ENCODE results near the gene BACH1.

Gene BACH1

DNA sequence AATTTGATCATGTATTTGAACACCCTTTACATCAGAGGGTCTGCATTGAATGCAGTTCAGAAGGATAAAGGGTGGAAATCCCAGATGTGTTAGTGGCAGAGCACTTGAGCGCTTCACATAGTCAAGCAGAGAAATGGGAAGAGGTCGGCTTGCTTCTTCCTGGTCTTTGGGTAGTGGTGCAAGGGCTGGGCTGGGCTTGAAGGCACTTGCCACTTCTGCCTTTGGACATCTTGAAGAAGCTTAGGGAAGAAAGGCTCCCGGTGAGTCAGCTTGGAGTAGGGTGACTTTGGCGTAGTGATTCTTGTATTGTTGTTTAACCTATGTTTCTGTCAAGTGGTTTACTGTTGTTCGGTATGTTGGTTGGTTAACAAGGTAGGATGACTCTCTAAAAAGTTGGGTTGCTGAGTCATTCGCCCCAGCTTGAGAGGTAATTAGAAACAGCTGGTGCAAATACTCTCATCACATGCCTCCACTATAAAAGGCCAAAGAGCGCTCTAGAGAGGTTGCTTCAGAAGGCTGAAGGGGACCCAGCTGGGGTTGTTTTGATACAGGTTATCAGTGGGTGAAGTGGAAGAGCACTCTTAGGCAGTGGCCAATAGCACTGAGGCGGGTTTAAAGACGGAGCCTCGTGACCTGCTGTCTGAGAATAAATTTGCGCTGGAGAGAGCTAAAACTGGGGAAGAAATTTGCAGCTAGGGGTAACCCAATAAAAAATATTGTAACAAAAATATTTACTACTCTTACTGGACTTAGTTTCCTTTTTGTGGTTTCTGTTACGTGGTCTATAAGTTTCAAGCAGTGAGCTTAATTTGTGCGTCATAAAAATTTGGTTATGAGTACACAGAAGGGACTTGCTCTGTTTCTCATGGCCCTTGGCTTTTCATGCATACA lies 1.4 kb downstream of the BACH1 start:
- DNase-seq (ENCODE audit: low spot score in 2 of 2) (peak; percentile 66 to 76), ATAC-seq (ENCODE audit: low read depth) (peak; percentile 62)
- Mint-ChIP-seq H3K4me1 (peaks cover 46% of the 10 kb centered on the region), H3K27me3 (no peaks in the 10 kb centered on the region), H3K4me3 (peak overlapping the region; percentile 90), H3K9me3 (no peaks in the 10 kb centered on the region), H3K27ac (peak overlapping the region; percentile 98), H3K36me3 (no peaks in the 10 kb centered on the region)

GRCh38 chr21:29300807-29301138 lies 2.1 kb downstream of the BACH1 start:
- no peak for ATAC-seq (ENCODE audit: low read depth)
- Mint-ChIP-seq H3K27me3 (no peaks in the 10 kb centered on the region), H3K4me3 (peak overlapping the region; percentile 90), H3K9me3 (peaks cover under 1% of the 10 kb centered on the region), H3K4me1 (peaks cover 46% of the 10 kb centered on the region), H3K27ac (peak overlapping the region; percentile 98), H3K36me3 (peaks cover under 1% of the 10 kb centered on the region)
- no peak for DNase-seq (ENCODE audit: low spot score in 2 of 2)

DNA sequence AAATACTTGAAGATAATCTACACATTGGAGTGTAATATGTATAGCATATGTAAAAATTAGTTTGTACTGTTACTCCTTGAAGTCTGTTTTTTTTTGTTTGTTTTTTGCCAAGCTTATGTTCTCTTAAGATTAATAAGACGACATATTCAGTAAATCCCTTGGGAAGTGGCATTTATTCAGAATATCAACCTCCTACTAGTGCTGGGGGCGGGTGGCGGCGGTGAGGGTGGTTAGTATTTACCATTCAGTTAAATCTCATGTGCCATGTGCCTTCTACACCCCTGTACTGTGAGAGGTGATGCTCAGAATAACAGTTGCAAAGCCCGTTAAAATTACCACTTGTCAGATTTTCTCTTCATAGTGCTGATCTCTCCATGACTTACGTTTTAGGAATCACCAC lies 3.0 kb downstream of the BACH1 start:
- Mint-ChIP-seq H3K4me1 (peaks cover 52% of the 10 kb centered on the region), H3K4me3 (peak overlapping the region; percentile 21), H3K27ac (peak overlapping the region; percentile 98), H3K27me3 (no peaks in the 10 kb centered on the region), H3K36me3 (peaks cover 6% of the 10 kb centered on the region), H3K9me3 (peaks cover 3% of the 10 kb centered on the region)
- DNase-seq (ENCODE audit: low spot score in 2 of 2) (no peak), ATAC-seq (ENCODE audit: low read depth) (no peak)

- no peak for DNase-seq (ENCODE audit: low spot score in 2 of 2)
Measured at GRCh38 chr21:29302359-29302875, 3.7 kb downstream of the BACH1 start.

DNA sequence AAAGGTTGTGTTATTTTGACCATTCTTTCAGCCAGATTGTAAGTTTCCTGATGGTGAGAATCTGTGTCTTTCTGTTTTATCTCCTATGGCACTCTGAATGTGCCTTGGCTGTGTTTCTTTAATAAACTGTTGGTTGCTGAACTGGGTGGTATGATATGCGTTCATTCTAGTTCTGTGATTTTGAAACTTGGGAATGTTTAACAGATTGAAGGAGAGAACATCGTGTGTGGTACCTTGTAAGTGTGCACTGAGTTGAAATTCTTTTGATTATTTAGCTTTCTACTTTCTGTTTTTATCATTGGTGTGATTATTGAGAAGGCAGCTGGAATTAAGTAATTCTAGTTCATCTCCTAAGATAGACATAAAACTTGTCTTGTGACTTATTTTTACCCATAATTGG lies 4.6 kb downstream of the BACH1 start:
- Mint-ChIP-seq H3K9me3 (peaks cover 3% of the 10 kb centered on the region), H3K27me3 (no peaks in the 10 kb centered on the region), H3K4me1 (peaks cover 50% of the 10 kb centered on the region), H3K27ac (peak overlapping the region; percentile 98), H3K4me3 (no peak overlapping the region), H3K36me3 (peaks cover 6% of the 10 kb centered on the region)
- ATAC-seq (ENCODE audit: low read depth) = no peak
- no peak for DNase-seq (ENCODE audit: low spot score in 2 of 2)

More at GRCh38 chr21:29302359-29302875, 3.7 kb downstream of the BACH1 start:
- Mint-ChIP-seq H3K27me3 (no peaks in the 10 kb centered on the region), H3K4me1 (peaks cover 52% of the 10 kb centered on the region), H3K9me3 (peaks cover 3% of the 10 kb centered on the region), H3K36me3 (peaks cover 6% of the 10 kb centered on the region), H3K27ac (peak overlapping the region; percentile 98), H3K4me3 (peak overlapping the region; percentile 21)
- no peak for ATAC-seq (ENCODE audit: low read depth)

DNA sequence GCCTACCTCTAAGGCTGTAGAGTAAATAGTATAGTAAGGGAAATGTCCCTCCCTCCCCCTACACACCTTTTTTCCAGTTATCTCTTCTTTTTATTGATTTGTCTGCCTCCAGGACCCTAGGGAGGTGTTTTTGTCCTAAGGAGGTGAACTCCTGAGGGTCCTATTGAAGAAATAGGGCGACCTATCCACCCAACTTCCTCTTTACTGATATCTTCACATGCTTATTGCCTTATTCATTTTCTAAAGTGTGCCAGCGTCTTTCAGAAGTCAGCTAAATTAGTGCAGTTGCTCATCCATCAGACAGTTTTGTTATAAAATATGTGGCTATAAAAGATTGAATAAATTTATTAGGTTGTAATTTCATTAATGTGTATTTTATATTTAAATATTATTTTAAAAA lies 5.9 kb downstream of the BACH1 start:
- no peak for DNase-seq (ENCODE audit: low spot score in 2 of 2)
- peak overlapping the region; percentile 53 for H3K4me3 Mint-ChIP-seq
- no peaks in the 10 kb centered on the region for H3K27me3 Mint-ChIP-seq
- H3K9me3 Mint-ChIP-seq = peaks cover 3% of the 10 kb centered on the region
- H3K27ac Mint-ChIP-seq = peak overlapping the region; percentile 87
- peaks cover 6% of the 10 kb centered on the region for H3K36me3 Mint-ChIP-seq
- H3K4me1 Mint-ChIP-seq = peaks cover 51% of the 10 kb centered on the region
- no peak for ATAC-seq (ENCODE audit: low read depth)

DNA sequence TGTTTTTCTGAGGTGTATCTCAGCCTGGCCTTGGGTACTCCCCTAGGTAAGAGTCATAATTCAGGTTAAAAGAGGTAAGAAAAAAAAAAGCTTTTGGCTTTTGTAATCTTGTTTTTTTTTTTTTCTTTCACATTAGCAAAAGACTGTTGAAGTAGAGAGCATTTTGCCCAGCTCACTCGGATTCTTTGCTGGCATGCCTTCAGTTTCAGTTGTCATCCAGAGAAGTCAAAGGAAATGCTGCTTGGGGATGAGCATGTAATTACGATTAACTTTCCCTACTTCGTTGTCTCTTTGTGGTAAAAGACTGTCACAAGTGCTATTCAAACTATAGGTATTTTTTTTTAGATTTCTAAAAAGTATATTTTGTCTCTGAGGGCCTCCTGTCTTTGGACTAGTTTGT lies 6.3 kb downstream of the BACH1 start:
- ATAC-seq (ENCODE audit: low read depth) (no peak), DNase-seq (ENCODE audit: low spot score in 2 of 2) (no peak)
- Mint-ChIP-seq H3K27ac (peak overlapping the region; percentile 87), H3K36me3 (peaks cover 8% of the 10 kb centered on the region), H3K9me3 (peaks cover 3% of the 10 kb centered on the region), H3K4me3 (no peak overlapping the region), H3K4me1 (peaks cover 46% of the 10 kb centered on the region), H3K27me3 (no peaks in the 10 kb centered on the region)

DNA sequence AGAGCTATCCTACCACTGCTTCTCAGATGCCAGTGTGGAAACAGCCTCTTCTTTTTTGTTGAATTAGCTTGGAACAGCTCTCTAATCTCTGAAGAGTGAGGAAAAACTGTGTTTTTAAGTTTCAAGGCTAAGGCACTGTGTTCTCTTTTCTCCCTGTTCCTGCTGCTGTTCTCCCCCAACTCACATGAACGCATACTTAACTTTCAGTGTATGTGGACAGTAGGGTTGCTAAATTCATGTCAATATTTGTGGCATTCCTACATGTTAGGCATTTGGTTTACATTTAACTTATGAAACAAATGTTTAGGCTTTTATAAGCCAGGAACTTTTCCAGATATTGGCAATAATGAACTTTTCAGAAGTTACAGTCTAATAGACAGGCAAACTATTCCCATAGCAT lies 6.8 kb downstream of the BACH1 start:
- Mint-ChIP-seq H3K27ac (peak overlapping the region; percentile 85), H3K9me3 (peaks cover 3% of the 10 kb centered on the region), H3K4me1 (peaks cover 47% of the 10 kb centered on the region), H3K27me3 (no peaks in the 10 kb centered on the region), H3K36me3 (peaks cover 11% of the 10 kb centered on the region), H3K4me3 (peak overlapping the region; percentile 28)
- no peak for DNase-seq (ENCODE audit: low spot score in 2 of 2)
- ATAC-seq (ENCODE audit: low read depth) = no peak

DNA sequence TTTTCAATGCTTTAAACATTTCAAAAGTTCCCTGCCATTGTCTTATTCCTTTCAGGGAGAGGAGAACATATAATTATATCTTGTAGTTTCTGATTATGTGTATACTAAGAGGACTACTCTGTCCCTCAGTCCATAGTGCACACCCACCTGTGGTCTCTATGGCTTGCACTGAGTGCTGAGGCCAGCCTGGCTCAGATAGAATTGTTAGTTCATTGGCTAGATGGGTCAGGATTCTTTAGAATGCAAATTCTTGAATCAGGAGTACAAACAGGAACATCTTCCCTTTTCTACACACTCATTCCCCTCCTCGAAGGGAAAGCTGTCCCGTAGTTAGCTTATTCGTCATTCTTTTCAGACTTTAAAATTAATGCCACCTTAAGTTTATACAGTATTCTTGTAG lies 8.2 kb downstream of the BACH1 start:
- no peak overlapping the region for H3K4me3 Mint-ChIP-seq
- H3K27ac Mint-ChIP-seq = peak overlapping the region; percentile 17
- peaks cover 3% of the 10 kb centered on the region for H3K9me3 Mint-ChIP-seq
- no peak for DNase-seq (ENCODE audit: low spot score in 2 of 2)
- H3K36me3 Mint-ChIP-seq = peaks cover 12% of the 10 kb centered on the region
- H3K4me1 Mint-ChIP-seq = peaks cover 46% of the 10 kb centered on the region
- no peaks in the 10 kb centered on the region for H3K27me3 Mint-ChIP-seq
- no peak for ATAC-seq (ENCODE audit: low read depth)

DNA sequence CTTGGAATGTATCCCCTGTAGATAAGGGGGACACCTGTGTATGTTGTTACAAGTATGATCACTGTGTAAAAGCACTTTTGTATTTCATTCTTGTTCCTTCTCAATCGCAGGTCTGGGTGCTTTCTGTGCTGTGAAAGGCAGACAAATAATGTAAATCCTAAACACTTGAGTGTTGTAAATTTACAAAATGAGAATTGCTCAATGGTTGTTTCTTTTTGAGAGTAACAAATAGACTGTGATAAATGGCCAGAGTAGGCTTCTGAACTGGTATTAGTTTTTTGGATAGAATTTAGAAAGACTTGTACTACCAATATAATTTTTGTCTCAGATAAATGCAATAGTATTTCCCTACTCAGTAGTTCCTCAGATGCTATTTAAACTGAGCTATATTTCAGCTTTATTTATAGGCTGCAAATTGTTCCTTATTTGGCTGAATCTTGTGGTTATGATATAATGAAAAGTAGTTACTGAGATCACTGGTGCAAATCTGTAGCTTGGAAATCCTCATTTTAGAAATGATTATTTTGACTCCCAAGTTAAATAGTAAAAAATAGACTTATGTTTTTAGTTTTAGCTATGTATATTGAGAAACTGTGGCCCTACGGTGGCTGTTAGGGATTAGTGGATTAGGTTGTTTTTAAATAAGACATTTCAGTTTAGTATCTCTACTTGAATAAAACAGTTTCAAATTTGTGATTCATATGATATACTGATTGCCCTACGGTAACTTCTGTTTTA lies 9.2 kb downstream of the BACH1 start:
- ATAC-seq (ENCODE audit: low read depth) = peak; percentile 70
- peaks cover 3% of the 10 kb centered on the region for H3K9me3 Mint-ChIP-seq
- peak overlapping the region; percentile 38 for H3K27ac Mint-ChIP-seq
- no peak for DNase-seq (ENCODE audit: low spot score in 2 of 2)
- peaks cover 45% of the 10 kb centered on the region for H3K4me1 Mint-ChIP-seq
- H3K27me3 Mint-ChIP-seq = no peaks in the 10 kb centered on the region
- no peak overlapping the region for H3K4me3 Mint-ChIP-seq
- H3K36me3 Mint-ChIP-seq = peaks cover 16% of the 10 kb centered on the region

DNA sequence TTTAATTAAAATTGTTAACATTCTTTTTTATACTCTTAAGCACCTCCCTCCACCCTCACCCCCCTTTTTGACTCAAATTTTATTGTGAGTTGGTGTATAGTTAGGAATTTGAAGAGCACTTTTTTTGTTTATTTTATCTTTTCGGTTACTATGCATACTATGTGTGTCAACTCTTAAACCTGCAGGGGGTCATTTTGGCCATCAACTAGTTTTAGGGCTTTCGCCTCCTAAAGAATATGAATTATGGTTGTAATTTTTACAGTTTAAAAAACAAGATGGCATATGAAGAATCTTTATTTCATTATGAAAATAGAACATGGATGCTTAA lies 9.7 kb downstream of the BACH1 start:
- peaks cover 3% of the 10 kb centered on the region for H3K9me3 Mint-ChIP-seq
- no peaks in the 10 kb centered on the region for H3K27me3 Mint-ChIP-seq
- peaks cover 16% of the 10 kb centered on the region for H3K36me3 Mint-ChIP-seq
- H3K4me3 Mint-ChIP-seq = no peak overlapping the region
- peaks cover 45% of the 10 kb centered on the region for H3K4me1 Mint-ChIP-seq
- DNase-seq (ENCODE audit: low spot score in 2 of 2) (no peak), ATAC-seq (ENCODE audit: low read depth) (no peak)
- H3K27ac Mint-ChIP-seq = peak overlapping the region; percentile 75

DNA sequence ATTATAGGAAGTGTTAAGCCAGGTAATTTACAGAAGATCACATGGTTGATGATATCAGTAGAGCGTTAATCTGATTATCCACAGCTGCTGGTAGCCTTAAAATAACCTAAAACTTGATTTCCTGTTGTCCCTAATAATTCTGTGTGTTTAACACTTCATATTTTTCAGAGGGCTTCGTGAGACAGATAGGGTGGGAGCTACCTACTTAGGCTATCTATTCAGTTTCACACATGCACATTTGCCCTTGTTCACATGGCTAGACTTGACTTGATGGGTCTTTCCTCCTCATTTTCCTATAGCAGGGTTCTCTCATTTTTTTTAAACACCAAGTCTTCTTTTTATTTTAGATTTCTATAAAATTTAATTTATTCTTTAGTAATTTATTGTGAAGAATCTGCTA lies 11.0 kb downstream of the BACH1 start:
- peaks cover 3% of the 10 kb centered on the region for H3K9me3 Mint-ChIP-seq
- peaks cover 49% of the 10 kb centered on the region for H3K4me1 Mint-ChIP-seq
- DNase-seq (ENCODE audit: low spot score in 2 of 2) (no peak), ATAC-seq (ENCODE audit: low read depth) (no peak)
- H3K4me3 Mint-ChIP-seq = no peak overlapping the region
- peak overlapping the region; percentile 75 for H3K27ac Mint-ChIP-seq
- H3K36me3 Mint-ChIP-seq = peaks cover 16% of the 10 kb centered on the region
- H3K27me3 Mint-ChIP-seq = no peaks in the 10 kb centered on the region

GRCh38 chr21:29311802-29312201 lies 13.1 kb downstream of the BACH1 start:
- H3K27ac Mint-ChIP-seq = peak overlapping the region; percentile 14
- peaks cover 46% of the 10 kb centered on the region for H3K4me1 Mint-ChIP-seq
- no peaks in the 10 kb centered on the region for H3K9me3 Mint-ChIP-seq
- H3K4me3 Mint-ChIP-seq = no peak overlapping the region
- H3K36me3 Mint-ChIP-seq = peaks cover 10% of the 10 kb centered on the region
- no peaks in the 10 kb centered on the region for H3K27me3 Mint-ChIP-seq
- DNase-seq (ENCODE audit: low spot score in 2 of 2) (no peak), ATAC-seq (ENCODE audit: low read depth) (no peak)

DNA sequence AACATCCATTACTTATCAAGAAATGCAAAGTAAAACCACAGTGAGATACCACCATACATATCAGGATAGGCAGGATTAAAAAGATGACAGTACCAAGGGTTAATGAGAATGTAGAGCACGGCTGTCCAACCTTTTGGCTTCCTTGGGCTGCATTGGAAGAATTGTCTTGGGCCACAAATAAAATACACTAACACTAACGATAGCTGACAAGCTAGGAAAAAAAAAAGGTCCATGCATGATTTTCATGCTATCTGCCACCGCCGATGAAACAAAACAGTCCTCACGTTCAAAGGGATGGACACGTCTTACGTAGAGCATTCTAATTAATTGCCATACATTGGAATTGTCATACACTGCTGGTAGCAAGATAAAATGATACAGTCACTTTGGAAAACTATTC lies 14.3 kb downstream of the BACH1 start:
- Mint-ChIP-seq H3K27ac (no peak overlapping the region), H3K27me3 (no peaks in the 10 kb centered on the region), H3K36me3 (peaks cover 13% of the 10 kb centered on the region), H3K4me1 (peaks cover 47% of the 10 kb centered on the region), H3K9me3 (no peaks in the 10 kb centered on the region), H3K4me3 (no peak overlapping the region)
- ATAC-seq (ENCODE audit: low read depth) (no peak), DNase-seq (ENCODE audit: low spot score in 2 of 2) (no peak)

Measured in memory B cell (primary cell).